ENCODE results near the gene CARD9.
"Not testable (repeated sequence)": the region's sequence is repeated elsewhere in the genome, so short reads cannot be mapped to it uniquely, and the experiment has no call there.

The CARD9 gene

DNA sequence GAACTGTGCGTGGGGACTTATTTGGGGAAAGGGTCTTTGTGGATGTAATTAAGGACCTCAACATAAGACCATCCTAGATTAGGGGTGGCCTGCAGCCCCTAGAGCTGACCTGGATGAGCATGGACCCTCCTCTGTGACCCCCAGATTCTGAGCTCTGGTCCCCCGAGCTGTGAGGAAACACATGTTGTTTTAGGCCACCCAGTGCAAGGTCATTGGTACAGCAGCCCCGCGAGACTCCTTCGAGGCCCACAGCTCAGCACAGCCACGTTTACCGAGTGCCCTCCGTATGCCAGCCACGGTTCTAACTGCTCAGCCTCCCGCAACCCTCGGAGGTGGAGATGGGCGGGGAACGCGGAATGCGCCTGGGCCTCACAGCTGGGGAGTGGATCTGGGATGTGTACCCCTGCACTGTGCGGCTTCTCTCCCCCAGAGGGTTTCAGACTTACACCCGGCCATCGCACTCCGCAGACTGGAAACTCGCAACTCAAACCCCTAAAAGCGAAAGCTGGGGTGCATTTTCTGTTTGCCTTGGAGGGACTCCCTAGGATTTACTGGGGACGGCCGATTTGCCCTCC is 50.6 kb downstream of the CARD9 start:
- no peak for DNase-seq (ENCODE audit: low read depth)

DNA sequence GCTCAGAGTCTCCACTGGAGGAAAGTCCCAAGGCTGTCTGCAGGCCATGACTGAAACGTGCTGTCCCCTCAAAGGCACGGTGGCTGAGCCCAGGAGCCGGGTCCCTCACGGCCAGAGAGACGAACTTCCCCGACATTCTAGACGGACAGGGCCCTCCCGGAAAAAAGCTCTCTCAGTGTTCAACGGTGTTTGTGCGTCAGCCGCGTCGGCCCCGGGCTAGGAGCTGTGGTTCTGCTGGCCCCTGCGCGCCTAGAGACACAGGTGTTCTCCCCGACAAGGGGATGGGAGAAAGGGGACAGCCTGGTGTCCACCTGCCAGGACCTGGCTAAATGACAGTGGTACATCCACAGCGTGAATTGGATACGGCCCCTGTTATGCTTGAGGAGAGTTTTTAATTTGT is 51.9 kb downstream of the CARD9 start:
- DNase-seq (ENCODE audit: low read depth), result no peak

DNA sequence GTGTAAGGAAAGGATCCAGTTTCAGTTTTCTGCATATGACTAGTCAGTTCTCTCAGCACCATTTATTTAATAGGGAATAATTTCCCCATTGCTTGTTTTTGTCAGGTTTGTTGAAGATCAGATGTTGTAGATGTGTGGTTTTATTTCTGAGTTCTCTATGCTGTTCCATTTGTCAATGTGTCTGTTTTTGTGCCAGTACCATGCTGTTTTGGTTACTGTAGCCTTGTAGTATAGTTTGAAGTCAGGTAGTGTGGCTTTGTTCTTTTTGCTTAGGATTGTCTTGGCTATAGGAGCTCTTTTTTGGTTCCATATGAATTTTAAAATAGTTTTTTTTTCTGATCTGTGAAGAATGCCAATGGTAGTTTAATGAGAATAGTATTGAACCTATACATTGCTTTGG is 52.5 kb downstream of the CARD9 start:
- DNase-seq (ENCODE audit: low read depth), result not testable (repeated sequence)

DNA sequence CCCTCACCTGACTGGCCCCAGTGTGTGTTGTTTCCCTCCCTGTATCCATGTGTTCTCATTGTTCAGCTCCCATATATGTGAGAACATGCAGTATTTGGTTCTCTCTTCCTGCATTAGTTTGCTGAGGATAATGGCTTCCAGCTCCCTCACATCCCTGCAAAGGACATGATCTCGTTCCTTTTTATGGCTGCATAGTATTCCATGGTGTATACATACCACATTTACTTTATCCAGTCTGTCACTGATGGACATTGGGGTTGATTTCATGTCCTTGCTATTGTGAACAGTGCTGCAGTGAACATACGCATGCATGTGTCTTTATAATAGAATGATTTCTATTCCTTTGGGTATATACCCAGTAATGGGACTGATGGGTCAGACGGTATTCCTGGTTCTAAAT is 53.5 kb downstream of the CARD9 start:
- not testable (repeated sequence) for DNase-seq (ENCODE audit: low read depth)

DNA sequence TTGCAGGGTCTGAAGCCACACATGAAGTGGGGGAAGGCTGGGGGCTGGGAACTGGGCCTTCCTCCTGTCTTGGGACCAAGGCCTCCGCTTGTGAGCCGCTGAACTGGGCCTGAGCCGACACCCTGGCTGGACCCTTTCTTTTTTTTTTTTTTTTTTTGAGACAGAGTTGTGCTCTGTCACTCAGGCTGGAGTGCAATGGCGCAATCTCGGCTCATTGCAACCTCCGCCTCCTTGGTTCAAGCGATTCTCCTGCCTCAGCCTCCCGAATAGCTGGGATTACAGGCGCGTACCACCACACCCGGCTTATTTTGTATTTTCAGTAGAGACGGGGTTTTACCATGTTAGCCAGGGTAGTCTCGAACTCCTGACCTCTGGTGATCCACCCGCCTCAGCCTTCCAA is 54.2 kb downstream of the CARD9 start:
- DNase-seq (ENCODE audit: low read depth), result not testable (repeated sequence)

DNA sequence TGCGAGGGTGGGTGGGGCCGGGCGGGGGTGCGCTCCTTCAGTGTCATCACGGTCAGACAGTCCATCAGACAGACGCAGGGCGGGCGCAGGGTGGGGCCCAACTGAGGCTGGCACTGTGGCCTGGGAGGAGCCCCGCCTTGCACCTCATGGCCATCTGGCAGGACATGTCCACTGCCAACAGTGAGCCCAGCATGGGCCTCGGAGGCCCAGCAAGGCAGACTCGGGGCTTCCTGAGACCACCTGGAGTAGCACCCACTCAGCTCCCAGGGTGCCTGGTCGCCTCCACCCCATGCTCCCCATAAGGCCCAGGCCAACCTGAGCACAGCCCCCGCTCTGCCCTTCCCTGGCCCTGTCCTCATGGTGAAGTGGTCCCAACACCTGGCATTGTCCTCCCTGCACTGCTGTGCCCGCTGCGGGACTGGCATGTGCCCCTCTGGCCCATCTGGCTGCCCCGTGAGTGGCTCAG is 54.7 kb downstream of the CARD9 start:
- DNase-seq (ENCODE audit: low read depth), result no peak

DNA sequence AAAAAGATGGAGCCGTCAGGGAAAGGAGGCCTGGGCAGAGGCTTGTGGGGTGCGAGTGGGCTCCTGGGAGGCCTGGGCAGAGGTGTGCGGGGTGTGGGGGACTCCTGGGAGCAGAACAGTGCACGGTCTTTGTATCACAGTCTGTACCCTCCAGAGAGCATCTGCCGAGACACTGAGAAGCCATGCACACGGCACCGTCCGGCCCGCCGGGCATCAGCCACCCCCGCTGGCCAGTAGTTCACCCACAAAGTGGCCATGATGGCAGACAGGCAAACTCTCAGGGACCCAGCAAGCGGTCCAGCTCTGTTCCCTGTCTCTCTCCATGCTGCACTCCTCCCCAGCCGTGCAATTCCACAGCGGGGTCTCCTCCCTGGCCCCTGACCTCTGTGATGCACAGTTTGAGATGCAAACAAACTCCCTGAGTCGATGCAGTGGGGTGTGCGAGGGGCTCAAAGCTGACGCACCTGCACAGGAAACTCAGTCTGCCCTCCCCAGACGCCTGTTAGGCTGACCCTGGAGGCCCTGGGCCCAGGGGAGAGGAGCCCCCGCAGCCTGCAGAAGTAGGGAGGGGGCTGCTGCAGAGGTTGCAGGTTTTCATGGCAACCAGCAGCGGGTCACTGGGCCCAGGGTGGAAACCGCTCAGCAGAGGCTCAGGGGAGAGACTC is 55.2 kb downstream of the CARD9 start:
- no peak for DNase-seq (ENCODE audit: low read depth)

DNA sequence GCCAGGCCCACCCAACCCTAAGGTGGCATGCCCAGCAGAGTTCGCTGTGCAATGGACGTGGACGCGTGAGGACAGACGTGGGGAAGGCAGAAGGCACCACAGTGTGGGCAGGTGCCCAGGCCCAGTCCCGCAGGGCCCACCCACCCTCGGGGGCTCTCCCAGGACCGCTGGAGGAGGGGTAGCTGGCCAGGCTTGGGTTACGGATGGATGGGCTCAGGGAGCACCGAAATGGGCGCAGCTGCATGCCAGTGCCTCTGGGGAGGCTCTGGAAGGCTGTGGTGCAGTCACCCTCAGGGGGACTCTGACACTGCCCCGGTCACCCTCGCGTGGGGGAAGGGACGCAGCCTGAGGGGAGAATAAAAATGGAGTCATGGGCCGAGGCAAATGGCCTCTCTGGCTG is 55.8 kb downstream of the CARD9 start:
- DNase-seq (ENCODE audit: low read depth), result no peak

DNA sequence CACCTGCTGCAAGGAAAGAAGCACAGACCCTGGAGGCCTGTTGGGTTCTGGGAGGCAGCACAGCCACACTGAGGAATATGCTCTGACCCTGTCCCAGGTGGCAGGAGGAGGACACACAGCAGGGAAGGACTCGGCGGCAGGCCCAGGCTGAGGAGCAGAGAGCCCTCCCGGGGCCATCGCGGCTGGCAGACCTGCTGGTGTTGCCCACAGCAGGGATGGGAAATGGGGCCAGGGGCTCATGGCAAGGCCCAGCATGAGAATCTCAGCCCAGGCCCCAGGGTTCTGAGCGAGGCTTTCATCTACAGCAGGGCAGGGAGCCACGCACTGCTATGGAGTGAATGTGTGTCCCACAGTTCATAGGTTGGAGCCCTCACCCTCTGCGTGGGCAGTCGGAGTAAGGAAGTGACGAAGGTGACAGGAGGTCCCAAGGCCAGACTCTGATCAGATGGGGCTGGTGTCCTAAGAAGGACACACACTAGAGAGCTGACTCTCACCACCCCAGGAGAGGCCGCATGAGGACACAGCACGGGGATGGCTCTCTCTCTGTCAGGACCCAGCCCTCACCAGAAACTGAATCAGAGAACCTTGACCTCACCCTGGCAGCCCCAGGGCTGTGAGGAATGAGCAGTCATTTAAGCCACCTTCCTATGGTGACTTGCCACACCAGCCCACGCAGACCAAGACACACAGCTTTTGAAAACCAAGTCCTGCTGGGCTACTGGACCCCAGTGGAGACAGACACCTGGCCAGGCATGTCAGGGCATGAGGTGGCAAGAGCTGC is 56.4 kb downstream of the CARD9 start:
- no peak for DNase-seq (ENCODE audit: low read depth)

DNA sequence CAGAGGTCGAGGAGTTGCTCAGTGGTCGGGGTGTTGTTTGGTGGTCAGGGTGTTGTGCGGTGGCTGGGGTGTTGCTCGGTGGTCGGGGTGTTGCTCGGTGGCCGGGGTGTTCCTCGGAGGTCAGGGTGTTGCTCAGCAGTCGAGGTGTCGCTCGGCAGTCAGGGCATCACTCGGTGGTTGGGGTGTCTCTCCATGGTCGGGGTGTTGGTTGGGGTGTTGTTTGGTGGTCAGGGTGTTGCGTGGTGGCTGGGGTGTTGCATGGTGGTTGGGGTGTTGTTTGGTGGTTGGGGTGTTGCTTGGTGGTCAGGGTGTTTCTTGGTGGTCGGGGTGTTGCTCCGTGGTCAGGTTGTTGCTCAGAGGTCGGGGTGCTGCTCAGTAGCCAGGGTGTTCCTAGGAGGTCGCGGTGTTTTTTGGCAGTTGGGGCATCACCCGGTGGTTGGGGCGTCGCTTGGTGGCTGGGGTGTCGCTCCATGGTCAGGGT is 57.2 kb downstream of the CARD9 start:
- DNase-seq (ENCODE audit: low read depth), result no peak

DNA sequence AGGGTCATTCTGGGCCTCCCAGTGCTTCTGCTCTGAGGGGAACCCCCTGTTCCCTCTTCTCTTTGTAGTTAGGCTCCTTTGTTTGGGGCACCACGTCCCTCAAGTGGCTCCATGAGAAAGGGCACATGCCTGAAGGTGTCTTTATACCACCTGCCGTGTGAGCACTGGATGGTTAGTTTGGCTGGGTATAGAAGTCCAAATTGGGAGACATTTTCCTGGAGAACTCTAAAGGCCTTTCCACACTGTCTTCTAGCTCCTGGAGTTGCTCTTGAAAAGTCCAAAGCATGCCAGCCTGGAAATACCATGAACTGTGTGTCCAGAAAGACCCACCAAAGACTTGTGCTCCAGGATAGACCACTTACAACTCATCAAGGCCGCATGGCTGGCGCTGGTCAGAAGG is 58.5 kb downstream of the CARD9 start:
- no peak for DNase-seq (ENCODE audit: low read depth)

DNA sequence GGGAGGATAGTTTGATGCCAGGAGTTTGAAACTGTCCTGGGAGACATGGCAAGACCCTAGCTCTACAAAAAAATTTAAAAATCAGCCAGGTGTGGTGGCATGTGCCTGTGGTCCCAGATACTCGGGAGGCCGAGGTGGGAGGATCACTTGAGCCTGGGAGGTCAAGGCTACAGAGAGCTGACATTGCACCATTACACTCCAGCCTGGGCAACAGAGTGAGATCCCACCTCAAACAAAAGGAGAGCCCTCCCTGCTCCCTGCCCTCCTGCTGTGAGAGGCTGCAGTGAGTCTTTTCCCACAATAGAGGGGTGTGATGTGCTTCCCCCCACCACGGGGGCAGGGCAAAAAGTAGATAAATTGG is 59.4 kb downstream of the CARD9 start:
- DNase-seq (ENCODE audit: low read depth), result no peak
